Natural killer cell (primary cell): ENCODE measurements around the gene C1orf198. TPM values are rescaled to one million over a fixed set of nuclear protein-coding genes. Genes with fewer than 3 reads are reported as not detected.

Experiments used
- ATAC-seq, 3 donors: fragments of 150-1000 bp in 2 of 3; fragments of 200-7000 bp in 1 of 3; cut with Tn5 transposase; 1 replicate in 1 of 3; 2 replicates in 2 of 3; pipeline ENCODE4 v1.10.0; 2021; ENCODE audit warnings: mild to moderate bottlenecking in 2 of 3, moderate library complexity in 2 of 3
- DNase-seq, 2 donors: peaks; one replicate each; pipeline versions ENCODE4 v3.0.0 to v3.0.0-alpha.2; 2013 to 2021; ENCODE audit warnings: mixed read lengths in 1 of 2
- H3K27ac ChIP-seq: one replicate; pipeline ENCODE4 v1.5.1; 2013; ENCODE audit warnings: mild to moderate bottlenecking, low read length
- H3K27me3 ChIP-seq: one replicate; pipeline ENCODE4 v1.6.1; 2013; ENCODE audit warnings: low read length; ENCODE audit not compliant: control insufficient read depth, insufficient read depth
- H3K36me3 ChIP-seq: one replicate; pipeline ENCODE4 v1.6.1; 2013; ENCODE audit warnings: low read length; ENCODE audit not compliant: control insufficient read depth, insufficient read depth
- H3K4me1 ChIP-seq: one replicate; pipeline ENCODE4 v1.6.1; 2013; ENCODE audit warnings: low read length; ENCODE audit not compliant: control insufficient read depth, insufficient read depth
- H3K4me3 ChIP-seq: one replicate; pipeline ENCODE4 v1.5.1; 2013; ENCODE audit warnings: low read length
- H3K9me3 ChIP-seq: one replicate; pipeline ENCODE4 v1.6.1; 2013; ENCODE audit warnings: low read length; ENCODE audit not compliant: control insufficient read depth, insufficient read depth
- H3K27ac Mint-ChIP-seq, 2 donors: one replicate each; pipeline ENCODE4 v1.8.0; 2022; ENCODE audit warnings: mild to moderate bottlenecking in 2 of 2, mixed read lengths in 2 of 2, moderate library complexity in 1 of 2
- H3K27me3 Mint-ChIP-seq, 2 donors: one replicate each; pipeline ENCODE4 v1.8.0; 2022; ENCODE audit warnings: low read depth in 2 of 2, mixed read lengths in 2 of 2
- H3K36me3 Mint-ChIP-seq: one replicate; pipeline ENCODE4 v1.8.0; 2022; ENCODE audit warnings: mixed read lengths
- H3K4me1 Mint-ChIP-seq, 2 donors: one replicate each; pipeline ENCODE4 v1.8.0; 2022; ENCODE audit warnings: mixed read lengths in 2 of 2
- H3K4me3 Mint-ChIP-seq: one replicate; pipeline ENCODE4 v1.8.0; 2022; ENCODE audit warnings: mild to moderate bottlenecking, moderate library complexity, mixed read lengths
- H3K9me3 Mint-ChIP-seq, 2 donors: one replicate each; pipeline ENCODE4 v1.8.0; 2022; ENCODE audit warnings: mixed read lengths in 2 of 2
- CTCF ChIP-seq: fragments of 200-600 bp; IDR thresholded peaks from one replicate; pipeline ENCODE4 v1.8.0; 2022; ENCODE audit warnings: antibody characterized with exemption
- WGBS: methylation state at CpG from one replicate; pipeline ENCODE4 v1.1.7; 2013; ENCODE audit warnings: missing lambda C conversion rate; ENCODE audit not compliant: insufficient coverage; 5-methylcytosine and 5-hydroxymethylcytosine counted together
- intact Hi-C: fragments of 100-400 bp; cut with micrococcal nuclease; formaldehyde crosslinking; loops from one replicate; pipeline ENCODE4 v1.14.2; 2022
- total RNA-seq, 4 donors: library from RNA; stranded (reverse); fragments of 120-200 nt in 1 of 4; gene quantifications; one replicate each; pipeline versions ENCODE4 v1.2.3 to v1.2.4, GENCODE V29; 2013 to 2022

The C1orf198 gene
- total RNA-seq, 3 donors from 2014 or later (not counting 1 experiment from before 2014, with no cell fraction given) = 2.4 to 3.2 (median 3.1) TPM

- ATAC-seq (no peak), DNase-seq (no peak)
- Histone ChIP-seq H3K27ac (no peak overlapping the region), H3K36me3 (no peaks in the 10 kb centered on the region), H3K4me1 (no peaks in the 10 kb centered on the region), H3K27me3 (no peaks in the 10 kb centered on the region), H3K9me3 (peaks cover 2% of the 10 kb centered on the region), H3K4me3 (no peak overlapping the region)
- Mint-ChIP-seq H3K36me3 (no peaks in the 10 kb centered on the region), H3K27ac (no peak overlapping the region), H3K4me3 (no peak overlapping the region), H3K27me3 (peaks cover 4 to 13% of the 10 kb centered on the region in 2 donors), H3K9me3 (no peaks in the 10 kb centered on the region), H3K4me1 (no peaks in the 10 kb centered on the region)
- intact Hi-C loops = no loop called here
- WGBS = 86% methylated on average over 9 of the region's 9 CpGs
- TF ChIP-seq CTCF = no peak
Measured at GRCh38 chr1:230826166-230826875, 42.0 kb downstream of the C1orf198 start.

- Histone ChIP-seq H3K36me3 (no peaks in the 10 kb centered on the region), H3K27ac (no peak overlapping the region), H3K9me3 (no peaks in the 10 kb centered on the region), H3K4me1 (no peaks in the 10 kb centered on the region), H3K4me3 (no peak overlapping the region), H3K27me3 (no peaks in the 10 kb centered on the region)
- Mint-ChIP-seq H3K27me3 (peaks cover 8 to 19% of the 10 kb centered on the region in 2 donors), H3K4me3 (no peak overlapping the region), H3K9me3 (no peaks in the 10 kb centered on the region), H3K27ac (no peak overlapping the region), H3K36me3 (no peaks in the 10 kb centered on the region), H3K4me1 (no peaks in the 10 kb centered on the region)
- DNase-seq (no peak), ATAC-seq (no peak)
- intact Hi-C loops = no loop called here
- no peak for TF ChIP-seq CTCF
- WGBS = 91% methylated on average over 3 of the region's 3 CpGs
Measured at GRCh38 chr1:230825761-230826160, 42.6 kb downstream of the C1orf198 start.

- Mint-ChIP-seq H3K36me3 (no peaks in the 10 kb centered on the region), H3K27me3 (peaks cover 8 to 21% of the 10 kb centered on the region in 2 donors), H3K4me1 (no peaks in the 10 kb centered on the region), H3K27ac (no peak overlapping the region), H3K4me3 (no peak overlapping the region), H3K9me3 (no peaks in the 10 kb centered on the region)
- no peaks in the 10 kb centered on the region for H3K4me1 ChIP-seq
- WGBS = 69% methylated on average over 8 of the region's 11 CpGs
- no peaks in the 10 kb centered on the region for H3K27me3 ChIP-seq
- no peaks in the 10 kb centered on the region for H3K9me3 ChIP-seq
- no peak overlapping the region for H3K27ac ChIP-seq
- no peaks in the 10 kb centered on the region for H3K36me3 ChIP-seq
- no peak overlapping the region for H3K4me3 ChIP-seq
- no peak for TF ChIP-seq CTCF
- intact Hi-C loops = no loop called here
- ATAC-seq = no peak
- no peak for DNase-seq
Measured at GRCh38 chr1:230824919-230825721, 43.2 kb downstream of the C1orf198 start.
